K562 (cell line): ENCODE results near the gene SLC5A2. TPM values are rescaled to one million over a fixed set of nuclear protein-coding genes. Genes with fewer than 3 reads are reported as not detected.

Source experiments
- ASH1L ChIP-seq: fragments of 450-650 bp; IDR thresholded peaks from 2 replicates; pipeline ENCODE4 v1.6.1; 2018; ENCODE audit warnings: borderline replicate concordance, mild to moderate bottlenecking, low read depth; ENCODE audit not compliant: partially characterized antibody
- E2F6 ChIP-seq, 2 experiments: IDR thresholded peaks; 2 replicates each; pipeline ENCODE4 v1.6.1; 2011; ENCODE audit warnings: borderline replicate concordance in 1 of 2, control low read depth in 1 of 2, low read depth in 1 of 2, low read length in 1 of 2, mild to moderate bottlenecking in 1 of 2, mixed read lengths in 1 of 2, moderate library complexity in 1 of 2; ENCODE audit not compliant: insufficient read depth in 1 of 2, insufficient read length in 1 of 2, poor library complexity in 1 of 2, severe bottlenecking in 1 of 2; ENCODE audit errors: extremely low read depth in 1 of 2
- MNT ChIP-seq, 2 experiments: fragments of 450-650 bp; conservative IDR thresholded peaks; 2 replicates each; pipeline ENCODE4 v1.6.1; 2017; ENCODE audit warnings: mild to moderate bottlenecking in 2 of 2, moderate library complexity in 2 of 2
- PHB ChIP-seq: fragments of 250-450 bp; sonication (Bioruptor Pico); IDR thresholded peaks from 2 replicates; pipeline ENCODE4 v1.5.0; 2021
- POU5F1 ChIP-seq: fragments of 150-350 bp; IDR thresholded peaks from 2 replicates; pipeline ENCODE4 v1.6.1; 2014; ENCODE audit warnings: borderline replicate concordance, low read length, low read depth, mild to moderate bottlenecking; ENCODE audit not compliant: partially characterized antibody
- PTRF ChIP-seq: fragments of 450-650 bp; IDR thresholded peaks from 2 replicates; pipeline ENCODE4 v1.6.1; 2016; ENCODE audit warnings: mild to moderate bottlenecking, missing genetic modification characterization, missing compliant biosample characterization
- ZFP36 ChIP-seq: fragments of 150-350 bp; IDR thresholded peaks from 2 replicates; pipeline ENCODE4 v1.6.1; 2018; ENCODE audit warnings: low read length, low read depth; ENCODE audit not compliant: partially characterized antibody
- ZNF785 ChIP-seq: fragments of 250-450 bp; sonication (Bioruptor Pico); IDR thresholded peaks from 2 replicates; pipeline ENCODE4 v1.4.0; 2020; ENCODE audit warnings: mild to moderate bottlenecking
- ZSCAN29 ChIP-seq: fragments of 450-650 bp; IDR thresholded peaks from 2 replicates; pipeline ENCODE4 v1.6.1; 2017
- polyA plus RNA-seq, 8 experiments: library from polyadenylated mRNA; depleted of rRNA in 4 of 8; stranded (reverse) in 5 of 8; unstranded in 3 of 8; fragments of >200 nt; fragmentation: Nextera tagmentation in 2 of 8; fragmentation: Illumina TruSeq in 1 of 8; extraction: Ambion mirVana in 2 of 8; extraction: Trizol in 1 of 8; gene quantifications; 2 replicates each; pipeline versions ENCODE4 v1.2.1 to v1.2.3, GENCODE V29; 2011 to 2014; ENCODE audit warnings: inconsistent platforms in 1 of 8, missing spikeins in 1 of 8
- total RNA-seq, 7 experiments: library from RNA; depleted of rRNA in 6 of 7; stranded (reverse); fragments of >200 nt in 6 of 7; fragmentation: Illumina TruSeq in 2 of 7; extraction: Trizol in 2 of 7; gene quantifications; 2 replicates each; pipeline versions ENCODE4 v1.2.1 to v1.2.3, GENCODE V29; 2011 to 2021; ENCODE audit warnings: low replicate concordance in 1 of 7
- TF ChIP-seq, protein P1 (sequence below): fragments of 150-350 bp; conservative IDR thresholded peaks from 2 replicates; pipeline ENCODE4 v1.6.1; 2014; ENCODE audit warnings: low read length
- TF ChIP-seq, protein P2 (sequence below): fragments of 450-650 bp; IDR thresholded peaks from 2 replicates; pipeline ENCODE4 v1.6.1; 2018; ENCODE audit warnings: mild to moderate bottlenecking, low read depth; ENCODE audit not compliant: partially characterized antibody

SLC5A2 gene
- total and polyA plus RNA-seq, 9 of the 15 experiments (the other 6 are each of a cell fraction or from before 2014, with no cell fraction given), result 0.07 to 2.7 (median 2.2) TPM; not detected in 6

DNA sequence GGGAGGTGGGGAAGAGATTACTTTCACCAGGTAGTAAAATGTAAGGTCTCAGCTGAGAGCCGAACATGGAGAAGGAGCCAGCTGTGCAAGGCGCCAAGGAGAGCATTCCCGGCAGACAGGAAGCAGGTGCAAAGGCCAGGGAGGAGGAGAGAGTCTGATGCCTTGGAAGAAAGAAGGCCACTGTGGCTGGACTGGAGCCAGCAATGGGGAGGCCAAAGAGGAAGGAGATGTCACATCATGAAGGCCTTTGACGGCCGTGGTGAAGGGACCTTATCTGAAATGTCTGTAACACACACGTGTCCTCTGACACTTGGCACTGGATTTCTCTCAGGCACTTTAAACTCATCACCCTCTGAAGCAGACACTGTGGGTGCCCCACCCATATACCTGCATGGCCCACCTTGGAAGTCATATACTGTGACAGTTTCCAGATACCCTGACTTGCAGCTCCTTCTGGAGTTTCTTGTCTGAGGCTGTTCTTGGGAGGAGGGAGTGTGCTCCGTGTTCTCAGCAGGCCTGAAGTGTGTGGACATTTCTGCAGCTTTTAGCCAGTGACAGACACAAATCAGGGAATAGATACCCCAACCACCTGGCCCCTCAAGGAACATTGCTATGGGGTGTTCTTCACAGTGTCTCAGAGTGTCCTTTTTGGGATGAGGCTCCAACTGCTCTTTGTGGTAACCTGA, 1.9 kb upstream of the SLC5A2 start (continued):
- peak; percentile 66 to 81 for TF ChIP-seq MNT (conservative IDR thresholded peaks at IDR 0.05)
- no peak for TF ChIP-seq POU5F1
- TF ChIP-seq ZNF785 (CRISPR knock-in tag), result no peak
- peak in 1 of 2 experiments; percentile 27 for TF ChIP-seq E2F6 (IDR thresholded peaks at IDR 0.05; ENCODE audit: borderline replicate concordance in 1 of 2, extremely low read depth in 1 of 2, insufficient read depth in 1 of 2, insufficient read length in 1 of 2, low read depth in 1 of 2, low read length in 1 of 2, poor library complexity in 1 of 2, severe bottlenecking in 1 of 2)
- no peak for TF ChIP-seq ZSCAN29
- TF ChIP-seq, protein P1, sequence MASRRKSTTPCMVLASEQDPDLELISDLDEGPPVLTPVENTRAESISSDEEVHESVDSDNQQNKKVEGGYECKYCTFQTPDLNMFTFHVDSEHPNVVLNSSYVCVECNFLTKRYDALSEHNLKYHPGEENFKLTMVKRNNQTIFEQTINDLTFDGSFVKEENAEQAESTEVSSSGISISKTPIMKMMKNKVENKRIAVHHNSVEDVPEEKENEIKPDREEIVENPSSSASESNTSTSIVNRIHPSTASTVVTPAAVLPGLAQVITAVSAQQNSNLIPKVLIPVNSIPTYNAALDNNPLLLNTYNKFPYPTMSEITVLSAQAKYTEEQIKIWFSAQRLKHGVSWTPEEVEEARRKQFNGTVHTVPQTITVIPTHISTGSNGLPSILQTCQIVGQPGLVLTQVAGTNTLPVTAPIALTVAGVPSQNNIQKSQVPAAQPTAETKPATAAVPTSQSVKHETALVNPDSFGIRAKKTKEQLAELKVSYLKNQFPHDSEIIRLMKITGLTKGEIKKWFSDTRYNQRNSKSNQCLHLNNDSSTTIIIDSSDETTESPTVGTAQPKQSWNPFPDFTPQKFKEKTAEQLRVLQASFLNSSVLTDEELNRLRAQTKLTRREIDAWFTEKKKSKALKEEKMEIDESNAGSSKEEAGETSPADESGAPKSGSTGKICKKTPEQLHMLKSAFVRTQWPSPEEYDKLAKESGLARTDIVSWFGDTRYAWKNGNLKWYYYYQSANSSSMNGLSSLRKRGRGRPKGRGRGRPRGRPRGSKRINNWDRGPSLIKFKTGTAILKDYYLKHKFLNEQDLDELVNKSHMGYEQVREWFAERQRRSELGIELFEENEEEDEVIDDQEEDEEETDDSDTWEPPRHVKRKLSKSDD, result no peak
- TF ChIP-seq ZFP36, result no peak
- TF ChIP-seq, protein P2, sequence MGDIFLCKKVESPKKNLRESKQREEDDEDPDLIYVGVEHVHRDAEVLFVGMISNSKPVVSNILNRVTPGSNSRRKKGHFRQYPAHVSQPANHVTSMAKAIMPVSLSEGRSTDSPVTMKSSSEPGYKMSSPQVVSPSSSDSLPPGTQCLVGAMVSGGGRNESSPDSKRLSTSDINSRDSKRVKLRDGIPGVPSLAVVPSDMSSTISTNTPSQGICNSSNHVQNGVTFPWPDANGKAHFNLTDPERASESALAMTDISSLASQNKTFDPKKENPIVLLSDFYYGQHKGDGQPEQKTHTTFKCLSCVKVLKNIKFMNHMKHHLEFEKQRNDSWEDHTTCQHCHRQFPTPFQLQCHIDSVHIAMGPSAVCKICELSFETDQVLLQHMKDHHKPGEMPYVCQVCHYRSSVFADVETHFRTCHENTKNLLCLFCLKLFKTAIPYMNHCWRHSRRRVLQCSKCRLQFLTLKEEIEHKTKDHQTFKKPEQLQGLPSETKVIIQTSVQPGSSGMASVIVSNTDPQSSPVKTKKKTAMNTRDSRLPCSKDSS, result no peak
- no peak for TF ChIP-seq PTRF (tag)
- no peak for TF ChIP-seq ASH1L
- TF ChIP-seq PHB (CRISPR knock-in tag), result no peak
